ENCODE measurements around the gene SMARCA2. TPM values are rescaled to one million over a fixed set of nuclear protein-coding genes. Genes with fewer than 3 reads are reported as not detected.

SMARCA2 gene
- total RNA-seq, 1 donor from 2014 or later = 4.2 TPM

- H3K4me3 Mint-ChIP-seq = no peak overlapping the region
- Histone ChIP-seq H3K36me3 (no peaks in the 10 kb centered on the region), H2AFZ (replicated peaks) (no peak overlapping the region), H3F3A (ENCODE audit: low read depth) (no peaks in the 10 kb centered on the region), H3K4me1 (peaks cover 28% of the 10 kb centered on the region), H4K20me1 (ENCODE audit: low read depth) (no peaks in the 10 kb centered on the region), H3K27ac (no peak overlapping the region), H3K4me2 (no peak overlapping the region), H3K9me3 (ENCODE audit: low read depth) (no peaks in the 10 kb centered on the region), H3K9ac (no peak overlapping the region), H3K27me3 (no peaks in the 10 kb centered on the region), H3K79me2 (ENCODE audit: low read depth) (no peaks in the 10 kb centered on the region), H3K4me3 (no peak overlapping the region)
- H3K9me3 Mint-ChIP-seq = no peaks in the 10 kb centered on the region
- TF ChIP-seq EZH2phosphoT487 (IDR thresholded peaks at IDR 0.05) = no peak
- no peak for TF ChIP-seq CTCF (IDR thresholded peaks at IDR 0.05)
- TF ChIP-seq EZH2 (IDR thresholded peaks at IDR 0.05) = no peak
- H3K4me1 Mint-ChIP-seq = peaks cover 38% of the 10 kb centered on the region
- H3K36me3 Mint-ChIP-seq = no peaks in the 10 kb centered on the region
- peak overlapping the region; percentile 62 for H3K27ac Mint-ChIP-seq
- DNase-seq (ENCODE audit: low spot score) = no peak
- H3K27me3 Mint-ChIP-seq (ENCODE audit: insufficient read depth, low read depth) = peaks cover 3% of the 10 kb centered on the region
Observed at GRCh38 chr9:2155966-2156365, 140.8 kb downstream of the SMARCA2 start.

- peaks cover 28% of the 10 kb centered on the region for H3K4me1 ChIP-seq
- peaks cover 38% of the 10 kb centered on the region for H3K4me1 Mint-ChIP-seq
- H3K27ac Mint-ChIP-seq = peak overlapping the region; percentile 98
- no peaks in the 10 kb centered on the region for H3K79me2 ChIP-seq (ENCODE audit: low read depth)
- H3K36me3 ChIP-seq = no peaks in the 10 kb centered on the region
- H3K9me3 ChIP-seq (ENCODE audit: low read depth) = no peaks in the 10 kb centered on the region
- H3K27me3 ChIP-seq = no peaks in the 10 kb centered on the region
- peak; percentile 30 for DNase-seq (ENCODE audit: low spot score)
- H4K20me1 ChIP-seq (ENCODE audit: low read depth) = no peaks in the 10 kb centered on the region
- H3K36me3 Mint-ChIP-seq = peaks cover 3% of the 10 kb centered on the region
- no peaks in the 10 kb centered on the region for H3K9me3 Mint-ChIP-seq
- H3K4me2 ChIP-seq = peak overlapping the region; percentile 84
- peak overlapping the region; percentile 89 for H3K4me3 Mint-ChIP-seq
- no peak for TF ChIP-seq EZH2phosphoT487 (IDR thresholded peaks at IDR 0.05)
- no peak for TF ChIP-seq CTCF (IDR thresholded peaks at IDR 0.05)
- TF ChIP-seq EZH2 (IDR thresholded peaks at IDR 0.05) = no peak
- no peak overlapping the region for H3K9ac ChIP-seq
- no peaks in the 10 kb centered on the region for H3F3A ChIP-seq (ENCODE audit: low read depth)
- peak overlapping the region; percentile 88 for H2AFZ ChIP-seq (replicated peaks)
- peak overlapping the region; percentile 38 for H3K4me3 ChIP-seq
- peaks cover 3% of the 10 kb centered on the region for H3K27me3 Mint-ChIP-seq (ENCODE audit: insufficient read depth, low read depth)
- H3K27ac ChIP-seq = no peak overlapping the region
Observed at GRCh38 chr9:2157277-2158110, 142.3 kb downstream of the SMARCA2 start.

DNA sequence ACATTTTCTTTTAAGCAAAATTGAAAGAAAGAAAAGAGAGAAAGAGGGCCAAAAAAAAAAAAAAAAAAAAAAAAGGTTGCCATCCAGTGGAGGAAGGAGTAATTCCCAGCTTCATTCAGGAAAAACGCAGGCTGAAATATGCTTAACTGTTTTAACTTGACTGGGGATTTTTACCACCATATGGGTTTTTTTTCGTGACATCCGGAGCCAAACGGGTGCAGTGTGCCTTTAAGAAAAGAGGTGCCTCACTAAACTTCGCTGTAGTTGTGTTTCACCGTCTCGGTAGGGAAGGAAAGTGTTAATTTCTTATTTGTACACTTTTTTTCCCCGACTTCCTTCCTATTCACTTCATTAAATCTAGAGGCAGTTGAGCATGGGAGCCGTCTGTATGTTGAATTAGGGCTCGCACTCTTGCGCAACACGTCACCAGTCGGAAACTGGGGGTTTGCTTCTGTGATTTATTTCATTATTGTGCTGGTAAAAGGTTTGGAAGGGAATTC is 143.0 kb downstream of the SMARCA2 start:
- H3K27me3 Mint-ChIP-seq (ENCODE audit: insufficient read depth, low read depth) = peaks cover 3% of the 10 kb centered on the region
- Histone ChIP-seq H4K20me1 (ENCODE audit: low read depth) (no peaks in the 10 kb centered on the region), H3K4me3 (peak overlapping the region; percentile 38), H3K9ac (peak overlapping the region; percentile 6), H3K4me1 (peaks cover 28% of the 10 kb centered on the region), H2AFZ (replicated peaks) (peak overlapping the region; percentile 88), H3K4me2 (peak overlapping the region; percentile 84), H3K27me3 (no peaks in the 10 kb centered on the region), H3K9me3 (ENCODE audit: low read depth) (no peaks in the 10 kb centered on the region), H3K36me3 (no peaks in the 10 kb centered on the region), H3K79me2 (ENCODE audit: low read depth) (no peaks in the 10 kb centered on the region), H3K27ac (no peak overlapping the region), H3F3A (ENCODE audit: low read depth) (no peaks in the 10 kb centered on the region)
- DNase-seq (ENCODE audit: low spot score) = peak; percentile 39
- H3K27ac Mint-ChIP-seq = peak overlapping the region; percentile 99
- H3K36me3 Mint-ChIP-seq = peaks cover 7% of the 10 kb centered on the region
- H3K9me3 Mint-ChIP-seq = no peaks in the 10 kb centered on the region
- peak overlapping the region; percentile 89 for H3K4me3 Mint-ChIP-seq
- TF ChIP-seq CTCF (IDR thresholded peaks at IDR 0.05) = peak; percentile 5
- no peak for TF ChIP-seq EZH2phosphoT487 (IDR thresholded peaks at IDR 0.05)
- H3K4me1 Mint-ChIP-seq = peaks cover 38% of the 10 kb centered on the region
